ENCODE results near the gene COL25A1.

DNA sequence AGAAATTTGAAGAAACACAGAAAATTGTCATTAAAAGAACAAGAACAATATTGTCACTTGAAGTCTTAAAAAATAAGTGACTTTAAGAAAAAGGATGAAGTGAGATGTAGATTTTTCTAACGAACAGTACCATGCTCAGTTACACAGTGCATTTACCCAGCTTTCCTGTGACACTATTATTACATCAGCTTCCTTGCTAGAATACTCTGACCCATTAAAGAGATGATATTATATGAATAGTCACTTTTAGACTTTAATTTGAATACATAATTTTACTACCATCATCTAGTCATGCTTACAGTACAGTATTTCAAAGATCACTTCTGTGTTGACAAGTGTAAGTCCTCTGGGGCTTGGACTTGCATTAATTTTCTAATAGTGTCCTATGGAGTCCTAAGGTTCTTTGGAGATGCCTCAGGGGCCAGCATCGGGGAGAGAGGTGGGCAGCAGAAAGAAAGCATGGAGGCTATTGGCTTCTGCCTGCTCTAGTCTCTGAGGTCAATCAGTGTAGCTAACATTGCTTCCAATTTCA, 10.7 kb downstream of the COL25A1 start:
- TF ChIP-seq, protein P1, sequence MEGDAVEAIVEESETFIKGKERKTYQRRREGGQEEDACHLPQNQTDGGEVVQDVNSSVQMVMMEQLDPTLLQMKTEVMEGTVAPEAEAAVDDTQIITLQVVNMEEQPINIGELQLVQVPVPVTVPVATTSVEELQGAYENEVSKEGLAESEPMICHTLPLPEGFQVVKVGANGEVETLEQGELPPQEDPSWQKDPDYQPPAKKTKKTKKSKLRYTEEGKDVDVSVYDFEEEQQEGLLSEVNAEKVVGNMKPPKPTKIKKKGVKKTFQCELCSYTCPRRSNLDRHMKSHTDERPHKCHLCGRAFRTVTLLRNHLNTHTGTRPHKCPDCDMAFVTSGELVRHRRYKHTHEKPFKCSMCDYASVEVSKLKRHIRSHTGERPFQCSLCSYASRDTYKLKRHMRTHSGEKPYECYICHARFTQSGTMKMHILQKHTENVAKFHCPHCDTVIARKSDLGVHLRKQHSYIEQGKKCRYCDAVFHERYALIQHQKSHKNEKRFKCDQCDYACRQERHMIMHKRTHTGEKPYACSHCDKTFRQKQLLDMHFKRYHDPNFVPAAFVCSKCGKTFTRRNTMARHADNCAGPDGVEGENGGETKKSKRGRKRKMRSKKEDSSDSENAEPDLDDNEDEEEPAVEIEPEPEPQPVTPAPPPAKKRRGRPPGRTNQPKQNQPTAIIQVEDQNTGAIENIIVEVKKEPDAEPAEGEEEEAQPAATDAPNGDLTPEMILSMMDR (IDR thresholded peaks at IDR 0.05): no peak
- no peak for TF ChIP-seq POLR2A (IDR thresholded peaks at IDR 0.05)

Data from heart left ventricle (tissue), 13 donors.